H1 (cell line): ENCODE data around the gene NDUFAF7. TPM values are rescaled to one million over a fixed set of nuclear protein-coding genes. Genes with fewer than 3 reads are reported as not detected.
A peak's percentile ranks its signal among the peaks of the same experiment; 100 is the strongest.

Source experiments
- CTCF ChIA-PET: fragments of 300-600 bp; sonication (Branson Sonifier 250); formaldehyde crosslinking; loops from one replicate; lab custom pipeline; 2021; ENCODE audit not compliant: partially characterized antibody; lab: Charles Lee
- POLR2A ChIA-PET: fragments of 300-600 bp; sonication (Branson Sonifier 250); formaldehyde crosslinking; loops from one replicate; lab custom pipeline; 2021; ENCODE audit warnings: inconsistent platforms; ENCODE audit not compliant: partially characterized antibody; lab: Charles Lee
- DNase-seq, 2 experiments: peaks; one replicate each; pipeline versions ENCODE4 v3.0.0 to v3.0.0-alpha.2; 2010 to 2022; ENCODE audit warnings: low spot score in 2 of 2, low read depth in 1 of 2, mixed read lengths in 1 of 2
- FAIRE-seq: peaks from 2 replicates; lab custom pipeline; 2011; peaks lifted over from hg19 to GRCh38; lab: Jason Lieb, UNC
- H2AFZ ChIP-seq: 2 replicates; pipeline ENCODE4 v1.8.1; 2012; ENCODE audit warnings: low read length, inconsistent platforms
- H2AK5ac ChIP-seq: 2 replicates; pipeline ENCODE4 v1.6.1; 2013; ENCODE audit warnings: low read depth, low read length
- H2BK120ac ChIP-seq: replicated peaks from 2 replicates; pipeline ENCODE3; 2013; ENCODE audit warnings: low read depth, low read length, inconsistent platforms
- H2BK12ac ChIP-seq: 2 replicates; pipeline ENCODE4 v1.6.1; 2013; ENCODE audit warnings: low read depth, low read length
- H2BK15ac ChIP-seq: 2 replicates; pipeline ENCODE4 v1.6.1; 2013; ENCODE audit warnings: low read length
- H2BK20ac ChIP-seq: 2 replicates; pipeline ENCODE4 v1.6.1; 2013; ENCODE audit warnings: low read length
- H2BK5ac ChIP-seq: 2 replicates; pipeline ENCODE4 v1.6.1; 2013; ENCODE audit warnings: low read depth, low read length
- H3K14ac ChIP-seq: 2 replicates; pipeline ENCODE4 v1.6.1; 2013; ENCODE audit warnings: inconsistent platforms; ENCODE audit not compliant: insufficient read length
- H3K18ac ChIP-seq: 2 replicates; pipeline ENCODE4 v1.6.1; 2013; ENCODE audit warnings: low read length; ENCODE audit errors: extremely low read depth
- H3K23ac ChIP-seq: 2 replicates; pipeline ENCODE4 v1.6.1; 2013; ENCODE audit warnings: inconsistent platforms; ENCODE audit not compliant: insufficient read length
- H3K23me2 ChIP-seq: 2 replicates; pipeline ENCODE4 v1.6.1; 2013; ENCODE audit warnings: low read depth, low read length
- H3K27ac ChIP-seq: 2 replicates; pipeline ENCODE4 v1.6.1; 2011; ENCODE audit warnings: low read depth, low read length, inconsistent platforms
- H3K27me3 ChIP-seq, 4 experiments: replicated peaks in 1 of 4; 1 replicate in 1 of 4; 2 replicates in 3 of 4; pipeline versions ENCODE4 v1.6.1 to v1.8.1; 2011 to 2013; ENCODE audit warnings: low read length in 3 of 4, mild to moderate bottlenecking in 3 of 4, inconsistent platforms in 2 of 4, mixed read lengths in 2 of 4, moderate library complexity in 1 of 4; ENCODE audit not compliant: control insufficient read depth in 3 of 4, insufficient read depth in 3 of 4; ENCODE audit errors: extremely low read depth in 1 of 4
- H3K36me3 ChIP-seq, 4 experiments: 2 replicates each; pipeline versions ENCODE4 v1.6.1 to v1.8.1; 2011 to 2013; ENCODE audit warnings: mild to moderate bottlenecking in 4 of 4, low read length in 3 of 4, moderate library complexity in 2 of 4, control low read depth in 1 of 4, inconsistent platforms in 1 of 4; ENCODE audit not compliant: insufficient read depth in 4 of 4, control insufficient read depth in 2 of 4
- H3K4ac ChIP-seq: replicated peaks from 2 replicates; pipeline ENCODE3; 2013; ENCODE audit warnings: low read length, low read depth, mixed read lengths, inconsistent platforms; ENCODE audit not compliant: insufficient read length
- H3K4me1 ChIP-seq, 4 experiments: replicated peaks in 1 of 4; 1 replicate in 1 of 4; 2 replicates in 3 of 4; pipeline versions ENCODE4 v1.6.1 to v1.8.1; 2011 to 2013; ENCODE audit warnings: low read length in 3 of 4, inconsistent platforms in 2 of 4, mixed read lengths in 1 of 4; ENCODE audit not compliant: insufficient read depth in 4 of 4, control insufficient read depth in 3 of 4
- H3K4me2 ChIP-seq, 2 experiments: 2 replicates each; pipeline versions ENCODE4 v1.6.1 to v1.8.1; 2011 to 2013; ENCODE audit warnings: low read depth in 2 of 2, low read length in 2 of 2, control low read depth in 1 of 2, inconsistent platforms in 1 of 2, mild to moderate bottlenecking in 1 of 2; ENCODE audit not compliant: insufficient read depth in 1 of 2
- H3K4me3 ChIP-seq, 4 experiments: fragments of 200-600, 300-600 bp in 1 of 4; sonication (generic), shearing (Covaris generic), sonication (Bioruptor Twin) in 1 of 4; 2 replicates each; pipeline versions ENCODE4 v1.5.1 to v1.8.1; 2011 to 2016; ENCODE audit warnings: low read length in 4 of 4, low read depth in 3 of 4, control low read depth in 2 of 4, inconsistent platforms in 2 of 4, mild to moderate bottlenecking in 2 of 4, mixed read lengths in 1 of 4, moderate library complexity in 1 of 4; ENCODE audit not compliant: insufficient read depth in 2 of 4; ENCODE audit errors: extremely low read depth in 1 of 4
- H3K56ac ChIP-seq: replicated peaks from 2 replicates; pipeline ENCODE3; 2013; ENCODE audit warnings: low read depth, mild to moderate bottlenecking, mixed read lengths, low read length, inconsistent platforms; ENCODE audit not compliant: insufficient read length
- H3K79me1 ChIP-seq: 2 replicates; pipeline ENCODE4 v1.6.1; 2013; ENCODE audit warnings: low read depth, low read length, control low read depth
- H3K79me2 ChIP-seq, 2 experiments: 2 replicates each; pipeline versions ENCODE4 v1.6.1 to v1.8.1; 2012 to 2013; ENCODE audit warnings: low read length in 2 of 2, mild to moderate bottlenecking in 2 of 2, inconsistent platforms in 1 of 2; ENCODE audit not compliant: insufficient read depth in 2 of 2, control insufficient read depth in 1 of 2
- H3K9ac ChIP-seq, 4 experiments: replicated peaks in 1 of 4; 1 replicate in 1 of 4; 2 replicates in 3 of 4; pipeline versions ENCODE4 v1.6.1 to v1.8.1; 2011 to 2013; ENCODE audit warnings: low read depth in 3 of 4, low read length in 3 of 4, control low read depth in 2 of 4, mild to moderate bottlenecking in 2 of 4, moderate library complexity in 2 of 4, inconsistent platforms in 1 of 4; ENCODE audit errors: extremely low read depth in 1 of 4
- H3K9me3 ChIP-seq, 2 experiments: 2 replicates each; pipeline versions ENCODE4 v1.6.1 to v1.8.1; 2012 to 2013; ENCODE audit warnings: mild to moderate bottlenecking in 2 of 2, moderate library complexity in 2 of 2, control low read depth in 1 of 2, inconsistent platforms in 1 of 2, low read depth in 1 of 2, low read length in 1 of 2, mixed read lengths in 1 of 2; ENCODE audit not compliant: insufficient read depth in 2 of 2
- H4K20me1 ChIP-seq, 2 experiments: replicated peaks in 1 of 2; 2 replicates each; pipeline versions ENCODE3 to v1.8.1; 2011 to 2013; ENCODE audit warnings: inconsistent platforms in 2 of 2, low read length in 2 of 2, mild to moderate bottlenecking in 1 of 2; ENCODE audit not compliant: insufficient read depth in 2 of 2, control insufficient read depth in 1 of 2
- H4K5ac ChIP-seq: 2 replicates; pipeline ENCODE4 v1.6.1; 2013; ENCODE audit warnings: low read length, low read depth, mixed read lengths, inconsistent platforms; ENCODE audit not compliant: insufficient read length
- H4K8ac ChIP-seq: 2 replicates; pipeline ENCODE4 v1.8.0; 2013; ENCODE audit warnings: mild to moderate bottlenecking, moderate library complexity, low read length, inconsistent platforms; ENCODE audit not compliant: insufficient read depth; ENCODE audit errors: extremely low read depth
- H4K91ac ChIP-seq: replicated peaks from 2 replicates; pipeline ENCODE3; 2013; ENCODE audit warnings: low read length, mixed read lengths, inconsistent platforms; ENCODE audit not compliant: insufficient read length
- ATF3 ChIP-seq: IDR thresholded peaks from 2 replicates; pipeline ENCODE4 v1.6.1; 2011; ENCODE audit warnings: low read depth, mild to moderate bottlenecking, low read length; ENCODE audit not compliant: insufficient read depth
- CTCF ChIP-seq, 3 experiments: IDR thresholded peaks; 1 replicate in 2 of 3; 2 replicates in 1 of 3; pipeline versions ENCODE4 v1.5.1 to v1.6.1; 2011; ENCODE audit warnings: low read length in 3 of 3, mild to moderate bottlenecking in 3 of 3, inconsistent platforms in 2 of 3, low read depth in 1 of 3, moderate library complexity in 1 of 3; ENCODE audit not compliant: insufficient read depth in 1 of 3; ENCODE audit errors: control extremely low read depth in 1 of 3
- RAD21 ChIP-seq, 2 experiments: IDR thresholded peaks in 1 of 2; conservative IDR thresholded peaks in 1 of 2; 2 replicates each; pipeline ENCODE4 v1.6.1; 2011; ENCODE audit warnings: low read depth in 2 of 2, low read length in 2 of 2, improper control_type of control experiment in 1 of 2, inconsistent platforms in 1 of 2, mild to moderate bottlenecking in 1 of 2, moderate library complexity in 1 of 2
- WGBS, 2 experiments: shearing (Covaris generic) in 1 of 2; methylation state at CpG; one replicate each; pipeline versions ENCODE4 v1.1.6 to v1.1.7; 2013 to 2015; ENCODE audit warnings: low lambda C conversion rate in 2 of 2, mixed read lengths in 2 of 2, inconsistent platforms in 1 of 2, low coverage in 1 of 2, missing lambda C conversion rate in 1 of 2; ENCODE audit not compliant: insufficient replicate concordance in 2 of 2, insufficient coverage in 1 of 2, insufficient read length in 1 of 2; ENCODE audit errors: extremely low coverage in 1 of 2, missing lambda C conversion rate in 1 of 2; 5-methylcytosine and 5-hydroxymethylcytosine counted together
- polyA plus RNA-seq, 7 experiments: library from polyadenylated mRNA; depleted of rRNA in 3 of 7; stranded (reverse) in 5 of 7; unstranded in 2 of 7; fragments of >200 nt in 5 of 7; fragments of 200-250 nt in 2 of 7; gene quantifications; 1 replicate in 5 of 7; 2 replicates in 1 of 7; 4 replicates in 1 of 7; pipeline versions ENCODE4 v1.2.1 to v1.2.3, GENCODE V29; 2011 to 2013; ENCODE audit warnings: missing spikeins in 2 of 7, mixed read lengths in 2 of 7
- total RNA-seq: library from RNA; stranded (reverse); fragmentation: NEBNext Ultra II Directional; extraction: Animal tissue kit (Norgen Biotek cat#: 25700); gene quantifications from 2 replicates; pipeline ENCODE4 v1.2.1, GENCODE V29; 2021

Gene NDUFAF7
- total and polyA plus RNA-seq, 2 of the 8 experiments (the other 6 are each of a cell fraction or from before 2014, with no cell fraction given), result 50.2 to 56.0 TPM

DNA sequence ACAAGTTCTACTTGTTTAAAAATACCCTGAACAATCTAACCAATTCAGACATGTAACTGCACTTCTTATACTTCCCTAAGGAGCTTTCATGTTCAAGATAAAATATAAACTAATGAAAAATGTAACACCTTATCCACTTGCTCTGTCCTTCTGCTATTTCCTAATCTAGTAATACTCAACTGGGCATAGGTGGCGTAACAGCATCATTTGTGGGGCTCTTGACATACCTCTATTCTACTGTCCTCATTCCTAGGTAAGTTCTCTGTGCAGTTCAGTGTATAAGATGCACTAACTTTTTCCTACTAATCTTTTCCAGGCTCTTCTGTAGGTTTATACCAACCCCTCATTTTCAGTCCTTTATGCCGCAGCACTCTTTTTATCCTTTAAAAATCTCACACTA, 56.5 kb downstream of the NDUFAF7 start:
- FAIRE-seq, result no peak
- POLR2A ChIA-PET, result no interaction called here

More for the DNA sequence above, 56.5 kb downstream of the NDUFAF7 start:
- TF ChIP-seq CTCF (IDR thresholded peaks at IDR 0.05; ENCODE audit: control extremely low read depth in 1 of 3, insufficient read depth in 1 of 3, low read depth in 1 of 3, low read length in 3 of 3), result peak in 2 of 3 experiments; percentile 21 to 41; a peak in 2 of 4 replicates
- no peak for TF ChIP-seq ATF3
- TF ChIP-seq RAD21 (IDR thresholded peaks at IDR 0.05 in 1 of 2, conservative IDR thresholded peaks at IDR 0.05 in 1 of 2; ENCODE audit: low read depth in 2 of 2, low read length in 2 of 2), result peak; percentile 57 to 66
- TF ChIP-seq, all 59 proteins: peak for 2
- no peaks in the 10 kb centered on the region for H3K79me1 ChIP-seq
- no peak overlapping the region for H3K9ac ChIP-seq
- no peak overlapping the region for H3K4me3 ChIP-seq
- no peak overlapping the region for H2BK12ac ChIP-seq
- no peak overlapping the region for H3K18ac ChIP-seq
- no peak overlapping the region for H3K14ac ChIP-seq
- CTCF ChIA-PET, result interaction anchor here (1.5 kb wide), 1 partner anchor 127 kb away, joined by 4 read pairs; no protein-coding TSS in a partner anchor
- no peak overlapping the region for H2BK120ac ChIP-seq
- no peak overlapping the region for H2BK5ac ChIP-seq
- no peak for DNase-seq
- no peak overlapping the region for H2BK15ac ChIP-seq
- H3K4ac ChIP-seq, result no peak overlapping the region
- no peaks in the 10 kb centered on the region for H3K9me3 ChIP-seq
- no peaks in the 10 kb centered on the region for H3K4me1 ChIP-seq
- no peak overlapping the region for H4K91ac ChIP-seq
- H4K8ac ChIP-seq, result no peak overlapping the region
- no peaks in the 10 kb centered on the region for H3K79me2 ChIP-seq
- H3K4me2 ChIP-seq, result no peak overlapping the region
- H3K27ac ChIP-seq, result no peak overlapping the region
- no peak overlapping the region for H2AFZ ChIP-seq
- H3K23ac ChIP-seq, result no peak overlapping the region
- H2BK20ac ChIP-seq, result no peak overlapping the region
- no peaks in the 10 kb centered on the region for H3K23me2 ChIP-seq
- H4K5ac ChIP-seq, result no peak overlapping the region
- no peak overlapping the region for H3K56ac ChIP-seq
- H4K20me1 ChIP-seq, result no peaks in the 10 kb centered on the region
- peaks cover 0 to 45% (median 13%) of the 10 kb centered on the region in 4 experiments; a peak in 7 of 8 replicates for H3K36me3 ChIP-seq
- WGBS, 2 experiments, result 95% methylated on average over 2 of the region's 2 CpGs; no CpG with 5 or more reads in 1 of the 2 experiments
- H2AK5ac ChIP-seq, result no peak overlapping the region
- no peaks in the 10 kb centered on the region for H3K27me3 ChIP-seq
